ENCODE measurements around the gene MSI2.

MSI2 gene

DNA sequence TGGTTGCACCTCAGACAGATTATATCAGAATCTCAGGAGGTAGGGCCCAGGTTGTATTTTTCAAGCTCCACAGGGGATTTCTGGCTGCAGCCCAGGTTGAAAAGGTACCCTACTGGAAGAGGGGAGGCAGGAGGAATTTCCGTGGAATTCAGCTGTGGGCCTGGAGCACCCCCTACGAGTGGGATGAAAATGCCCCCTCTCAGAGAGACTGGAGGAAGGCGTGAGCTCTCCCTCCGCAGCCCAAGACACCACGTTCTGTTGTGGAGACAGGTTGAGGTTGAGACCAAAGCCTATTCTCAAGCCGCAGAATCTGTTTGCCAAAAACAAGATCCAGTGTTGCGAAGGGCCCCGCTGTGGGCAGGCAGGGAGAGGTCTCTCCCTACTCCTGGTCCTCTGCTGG lies 386.7 kb downstream of the MSI2 start:
- TF ChIP-seq, protein P1, sequence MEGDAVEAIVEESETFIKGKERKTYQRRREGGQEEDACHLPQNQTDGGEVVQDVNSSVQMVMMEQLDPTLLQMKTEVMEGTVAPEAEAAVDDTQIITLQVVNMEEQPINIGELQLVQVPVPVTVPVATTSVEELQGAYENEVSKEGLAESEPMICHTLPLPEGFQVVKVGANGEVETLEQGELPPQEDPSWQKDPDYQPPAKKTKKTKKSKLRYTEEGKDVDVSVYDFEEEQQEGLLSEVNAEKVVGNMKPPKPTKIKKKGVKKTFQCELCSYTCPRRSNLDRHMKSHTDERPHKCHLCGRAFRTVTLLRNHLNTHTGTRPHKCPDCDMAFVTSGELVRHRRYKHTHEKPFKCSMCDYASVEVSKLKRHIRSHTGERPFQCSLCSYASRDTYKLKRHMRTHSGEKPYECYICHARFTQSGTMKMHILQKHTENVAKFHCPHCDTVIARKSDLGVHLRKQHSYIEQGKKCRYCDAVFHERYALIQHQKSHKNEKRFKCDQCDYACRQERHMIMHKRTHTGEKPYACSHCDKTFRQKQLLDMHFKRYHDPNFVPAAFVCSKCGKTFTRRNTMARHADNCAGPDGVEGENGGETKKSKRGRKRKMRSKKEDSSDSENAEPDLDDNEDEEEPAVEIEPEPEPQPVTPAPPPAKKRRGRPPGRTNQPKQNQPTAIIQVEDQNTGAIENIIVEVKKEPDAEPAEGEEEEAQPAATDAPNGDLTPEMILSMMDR (IDR thresholded peaks at IDR 0.05; ENCODE audit: insufficient read depth, low read depth, low read length, missing control alignments) = no peak
- no peak for DNase-seq (ENCODE audit: low read depth)
- H3K4me3 ChIP-seq (ENCODE audit: low read depth, low read length) = no peak overlapping the region

DNA sequence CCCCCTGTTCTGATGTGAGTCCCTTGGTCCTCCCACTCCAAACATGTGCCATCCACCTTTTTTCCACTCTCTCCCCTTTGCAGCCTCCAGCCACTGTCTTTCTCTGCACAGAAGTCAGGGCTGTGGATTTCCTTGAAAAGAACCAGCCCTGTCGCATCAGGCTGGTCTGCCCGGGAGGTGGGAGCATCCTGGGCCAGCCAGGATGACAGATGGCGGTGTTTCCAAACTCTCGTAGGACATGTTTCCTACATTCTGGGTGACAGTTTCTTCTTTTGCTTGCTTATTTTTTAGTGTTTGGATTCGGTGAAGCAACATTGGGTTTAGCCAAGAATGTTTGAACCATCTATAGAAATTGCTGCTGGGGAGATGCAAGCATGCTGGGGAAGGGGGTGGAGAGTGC lies 388.0 kb downstream of the MSI2 start:
- no peak overlapping the region for H3K4me3 ChIP-seq (ENCODE audit: low read depth, low read length)
- TF ChIP-seq, protein P1 (IDR thresholded peaks at IDR 0.05; ENCODE audit: insufficient read depth, low read depth, low read length, missing control alignments) = no peak
- DNase-seq (ENCODE audit: low read depth) = no peak

DNA sequence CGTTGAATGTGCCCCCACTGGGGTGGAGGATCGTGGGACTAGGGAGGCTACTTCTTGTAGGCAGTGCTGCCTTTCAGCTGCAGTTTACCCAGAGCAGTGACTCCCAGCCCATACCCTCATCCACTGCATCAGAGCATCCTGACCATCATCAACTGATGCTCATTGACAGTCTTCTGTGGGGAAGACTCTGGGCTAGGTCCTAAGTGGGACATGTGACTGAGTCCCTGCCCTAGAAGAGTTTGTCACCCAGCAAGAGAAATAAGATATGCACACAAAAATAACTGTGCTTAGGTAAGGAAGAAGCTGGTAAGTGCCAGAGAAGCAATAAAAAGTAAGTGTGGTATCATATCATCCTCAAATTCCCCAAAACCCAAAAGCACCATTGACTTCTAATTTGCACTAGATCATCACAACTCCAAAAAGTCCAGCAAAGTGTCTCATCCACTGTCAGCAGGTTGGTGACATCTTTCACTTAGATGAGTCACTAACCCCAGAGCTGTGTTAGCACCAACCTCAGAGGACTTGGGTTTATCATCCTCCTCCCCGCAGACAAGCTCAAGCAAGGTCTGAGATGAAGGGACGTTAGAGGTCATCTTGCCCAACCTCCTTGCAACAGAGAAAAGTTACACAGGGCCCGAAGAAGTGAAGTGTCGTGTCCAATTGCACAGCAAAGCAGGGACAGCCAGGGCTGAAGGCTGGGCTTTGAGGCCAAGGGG lies 389.8 kb downstream of the MSI2 start:
- DNase-seq (ENCODE audit: low read depth) = no peak
- H3K4me3 ChIP-seq (ENCODE audit: low read depth, low read length) = no peak overlapping the region
- TF ChIP-seq, protein P1 (IDR thresholded peaks at IDR 0.05; ENCODE audit: insufficient read depth, low read depth, low read length, missing control alignments) = no peak

DNA sequence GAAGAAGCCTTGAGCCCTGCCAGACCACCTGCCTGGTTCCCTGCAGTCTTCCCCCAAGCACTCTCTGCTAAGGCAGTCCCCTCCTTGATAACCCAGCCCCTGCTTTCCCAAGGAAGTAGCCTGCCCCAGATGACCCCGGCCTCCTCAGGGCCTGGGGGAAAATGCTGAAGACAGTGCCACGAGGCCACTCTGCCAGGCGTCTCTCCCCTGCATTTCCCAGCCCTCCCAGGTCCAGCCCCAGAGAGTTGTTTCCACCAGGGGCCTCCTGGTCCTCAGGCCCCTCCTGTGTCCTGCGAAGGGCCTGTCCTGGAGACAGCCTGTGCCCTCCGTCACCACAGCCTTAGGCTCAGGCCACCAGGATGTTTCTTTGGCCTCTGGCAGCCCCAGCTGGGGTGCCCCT lies 392.4 kb downstream of the MSI2 start:
- TF ChIP-seq, protein P1 (IDR thresholded peaks at IDR 0.05; ENCODE audit: insufficient read depth, low read depth, low read length, missing control alignments) = no peak
- DNase-seq (ENCODE audit: low read depth) = no peak
- H3K4me3 ChIP-seq (ENCODE audit: low read depth, low read length) = no peak overlapping the region

DNA sequence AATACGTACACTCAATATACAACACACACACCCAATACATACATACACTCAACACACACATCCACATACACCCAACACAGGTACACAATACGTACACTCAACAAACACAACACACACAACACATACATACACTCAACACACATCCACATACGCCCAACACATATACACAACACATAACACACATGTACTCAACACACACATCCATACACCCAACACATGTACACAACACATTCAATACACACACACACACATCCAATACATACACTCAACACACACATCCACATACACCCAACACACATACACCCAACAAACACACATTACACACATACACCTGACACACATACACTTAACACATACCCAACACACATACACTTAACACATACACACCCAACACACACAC lies 392.9 kb downstream of the MSI2 start:
- TF ChIP-seq, protein P1 (IDR thresholded peaks at IDR 0.05; ENCODE audit: insufficient read depth, low read depth, low read length, missing control alignments) = no peak
- no peak for DNase-seq (ENCODE audit: low read depth)
- no peak overlapping the region for H3K4me3 ChIP-seq (ENCODE audit: low read depth, low read length)

DNA sequence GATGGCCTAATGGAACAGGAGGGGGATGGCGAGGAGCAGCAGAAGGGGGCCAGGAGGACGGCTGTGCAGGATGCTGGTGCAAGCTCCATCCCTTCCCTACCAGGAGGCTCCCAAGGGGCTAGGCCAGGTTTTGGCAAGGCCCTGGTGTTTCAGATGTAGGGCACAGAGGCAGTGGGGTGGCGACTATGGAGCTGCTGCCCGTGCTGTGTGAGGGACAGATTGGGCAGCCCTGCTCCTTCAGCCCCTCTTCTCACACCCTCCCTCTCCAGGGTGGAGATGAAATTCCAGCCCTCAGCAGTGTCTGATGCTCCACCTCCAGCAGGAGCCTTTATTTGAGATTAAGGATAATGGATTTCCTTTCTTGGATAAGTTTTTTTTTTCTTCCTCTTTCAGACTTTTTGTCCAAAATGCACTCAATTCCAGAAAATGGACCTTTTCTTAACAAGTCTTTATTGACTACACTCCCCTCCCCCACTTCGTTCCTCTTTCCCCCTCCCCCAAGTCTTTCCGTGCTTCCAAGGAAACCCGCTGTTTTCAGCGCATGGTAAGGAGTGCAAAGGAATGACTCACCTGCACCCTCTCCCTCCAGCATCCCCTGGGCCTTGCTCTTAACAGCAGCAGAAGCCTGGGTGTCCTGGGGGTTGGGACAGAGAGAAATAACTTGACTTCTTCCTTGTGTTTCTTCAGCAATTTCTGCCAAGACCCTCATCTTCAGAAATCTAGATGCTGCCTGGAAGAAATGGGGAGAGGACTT lies 393.6 kb downstream of the MSI2 start:
- H3K4me3 ChIP-seq (ENCODE audit: low read depth, low read length) = no peak overlapping the region
- DNase-seq (ENCODE audit: low read depth) = no peak
- TF ChIP-seq, protein P1 (IDR thresholded peaks at IDR 0.05; ENCODE audit: insufficient read depth, low read depth, low read length, missing control alignments) = no peak
